ENCODE data around the gene PDILT. TPM values are rescaled to one million over a fixed set of nuclear protein-coding genes. Genes with fewer than 3 reads are reported as not detected.

PDILT gene
- not detected in 2 replicates for total RNA-seq

GRCh38 chr16:20404637-20405036 is at the start of gene PDILT:
Gene PDILT (minus strand): TSS chr16:20404737. CDS start chr16:20399300, 5,437 bp downstream.

DNA sequence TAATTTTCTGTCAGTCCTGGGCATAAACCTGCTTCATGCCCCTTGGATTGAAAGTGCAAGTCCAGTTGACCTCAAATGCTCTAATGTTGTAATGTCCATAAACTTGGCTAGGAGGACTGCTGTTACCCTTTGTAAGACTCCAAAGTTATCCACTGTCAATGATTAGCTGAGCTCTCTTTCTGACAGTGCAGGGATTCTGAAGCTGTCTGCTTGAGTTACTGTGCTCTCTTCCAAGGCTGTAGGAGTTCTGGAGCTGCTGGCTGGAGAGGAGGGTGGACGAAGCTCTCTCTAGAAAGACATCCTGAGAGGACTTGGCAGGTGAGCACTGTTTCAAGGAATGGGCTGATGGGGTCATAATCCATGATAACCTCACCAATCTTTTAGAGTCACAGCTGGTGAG is 46.8 kb upstream of the PDILT start, which contains the start of gene ACSM2A:
ACSM2A (plus strand) TSS at position 158 of the 400 bp plus-strand sequence. CDS start 8,594 bp downstream, outside the sequence.

DNA sequence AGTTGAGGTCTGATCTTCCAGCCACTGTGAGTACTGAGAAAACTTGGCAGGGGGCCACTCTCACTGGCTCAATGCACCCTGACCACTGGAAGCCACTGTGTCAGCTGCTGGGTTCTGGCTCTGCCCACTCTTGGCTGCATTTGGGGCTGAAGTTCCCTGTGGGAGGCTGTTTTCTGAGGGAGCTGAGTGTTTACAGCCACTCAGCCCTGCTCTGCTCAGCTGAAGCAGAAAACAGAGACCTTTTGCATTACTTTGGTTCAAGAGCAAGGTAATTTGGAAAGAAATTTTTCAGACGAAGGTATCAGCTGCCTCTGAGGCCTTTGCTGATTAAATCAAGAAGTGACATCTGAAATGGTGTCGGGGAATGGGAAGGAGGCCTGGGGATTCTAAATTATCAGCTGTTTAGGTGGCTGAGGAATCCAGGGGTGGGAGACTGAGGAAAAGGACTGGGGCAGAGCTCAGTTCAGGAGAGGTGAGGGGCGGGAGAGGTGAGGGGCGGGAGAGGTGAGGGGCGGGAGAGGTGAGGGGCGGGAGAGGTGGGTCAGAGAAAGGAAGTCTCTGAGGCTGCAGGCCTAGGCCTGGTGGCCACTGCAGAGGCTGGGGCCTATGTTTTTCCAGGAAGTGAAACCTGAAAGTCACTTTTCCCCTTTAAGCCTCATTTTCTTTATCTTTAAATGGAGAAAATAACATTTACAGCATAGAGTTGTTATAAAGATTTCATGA is 5.0 kb upstream of the PDILT start, which contains the start of gene ACSM5:
ACSM5 (plus strand) TSS at position 137 of the 723 bp plus-strand sequence. CDS start 1,951 bp downstream, outside the sequence.

GRCh38 chr16:20352615-20353014 is 51.9 kb downstream of the PDILT start, which contains the start of gene UMOD:
Gene UMOD (minus strand): TSS chr16:20352715. CDS start chr16:20350737, 1,978 bp downstream.

DNA sequence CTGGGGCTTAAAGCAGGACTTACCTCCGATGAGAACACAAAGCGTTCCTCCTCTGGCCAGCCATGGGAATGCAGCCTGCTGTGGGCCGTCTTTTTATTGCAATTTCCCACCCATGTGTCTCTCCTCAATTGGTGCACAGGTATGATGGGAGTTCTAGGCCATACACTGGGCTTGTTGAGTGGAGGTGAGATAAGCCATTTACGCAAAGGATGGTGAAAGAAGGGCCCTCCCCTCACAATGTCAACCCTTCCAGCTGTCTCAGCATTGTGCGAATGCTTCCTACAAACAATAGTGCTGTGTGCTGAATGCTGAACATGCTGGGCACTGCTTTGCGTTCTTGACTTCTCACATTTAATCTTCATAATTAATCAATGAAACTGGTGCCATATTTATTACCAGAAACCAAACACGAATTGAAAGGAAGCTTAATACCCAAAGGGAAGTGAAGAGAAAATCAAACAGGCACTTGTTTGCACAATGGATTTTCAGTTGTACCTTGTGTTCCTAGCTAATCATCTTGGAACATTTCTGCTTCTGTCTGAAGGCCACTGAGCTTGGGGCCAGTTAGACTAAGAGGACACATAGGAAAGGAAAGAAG is 77.0 kb downstream of the PDILT start, which contains the start of gene GP2:
GP2 (minus strand) TSS at position 70 of the 598 bp plus-strand sequence. CDS start 1,082 bp downstream, outside the sequence.

Other genes with a start within 250 kb of the PDILT start
- gene GP2, start 77.2 kb downstream of the PDILT start, total RNA-seq = not detected in 2 replicates
- gene UMOD, start 52.0 kb downstream of the PDILT start, total RNA-seq = not detected in 2 replicates
- gene ACSM5, start 4.8 kb upstream of the PDILT start, total RNA-seq = 0.26 TPM in 1 of 2 replicates, not detected in the other
- not detected in 2 replicates for gene ACSM2A, start 46.8 kb upstream of the PDILT start, total RNA-seq
- gene ACSM2B, start 171.6 kb upstream of the PDILT start, total RNA-seq = not detected in 2 replicates